ENCODE measurements around the gene MMP3.

Gene MMP3

DNA sequence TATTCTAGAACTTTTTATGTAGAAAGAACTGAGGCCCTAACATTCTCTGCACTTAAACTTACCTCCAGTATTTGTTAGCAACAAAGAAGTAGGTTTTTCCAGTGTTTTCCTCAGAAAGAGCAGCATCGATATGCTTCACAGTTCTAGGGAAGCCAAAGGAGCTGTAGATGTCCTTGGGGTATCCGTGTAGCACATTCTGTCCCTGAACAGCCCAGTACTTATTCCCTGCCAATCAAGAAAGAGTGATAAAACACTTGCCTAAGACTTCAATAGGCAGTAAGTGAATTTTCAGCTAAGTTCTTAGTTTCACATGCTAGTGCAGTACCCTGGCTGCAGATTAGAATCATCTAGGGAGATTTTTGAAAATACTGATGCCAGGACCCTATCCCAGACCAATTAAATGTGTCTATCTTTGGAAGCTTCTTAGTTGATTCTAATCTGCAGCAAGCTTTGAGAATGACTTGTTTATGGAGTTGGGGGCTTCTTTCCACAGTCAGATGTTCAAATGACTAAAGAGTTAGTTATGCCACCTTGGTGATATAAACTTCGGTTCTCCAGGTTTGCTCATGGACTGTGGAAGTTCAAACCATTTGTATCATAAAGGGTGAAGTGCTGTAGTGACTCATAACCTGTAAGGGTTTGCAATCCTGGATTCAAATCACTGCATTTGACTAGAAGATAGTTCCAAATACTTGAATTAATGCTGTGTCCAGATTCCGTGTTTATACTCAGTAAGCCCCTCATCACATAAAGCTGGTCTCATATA is 52.0 kb downstream of the MMP3 start:
- no peak overlapping the region for H3K27ac ChIP-seq
- TF ChIP-seq, protein P1, sequence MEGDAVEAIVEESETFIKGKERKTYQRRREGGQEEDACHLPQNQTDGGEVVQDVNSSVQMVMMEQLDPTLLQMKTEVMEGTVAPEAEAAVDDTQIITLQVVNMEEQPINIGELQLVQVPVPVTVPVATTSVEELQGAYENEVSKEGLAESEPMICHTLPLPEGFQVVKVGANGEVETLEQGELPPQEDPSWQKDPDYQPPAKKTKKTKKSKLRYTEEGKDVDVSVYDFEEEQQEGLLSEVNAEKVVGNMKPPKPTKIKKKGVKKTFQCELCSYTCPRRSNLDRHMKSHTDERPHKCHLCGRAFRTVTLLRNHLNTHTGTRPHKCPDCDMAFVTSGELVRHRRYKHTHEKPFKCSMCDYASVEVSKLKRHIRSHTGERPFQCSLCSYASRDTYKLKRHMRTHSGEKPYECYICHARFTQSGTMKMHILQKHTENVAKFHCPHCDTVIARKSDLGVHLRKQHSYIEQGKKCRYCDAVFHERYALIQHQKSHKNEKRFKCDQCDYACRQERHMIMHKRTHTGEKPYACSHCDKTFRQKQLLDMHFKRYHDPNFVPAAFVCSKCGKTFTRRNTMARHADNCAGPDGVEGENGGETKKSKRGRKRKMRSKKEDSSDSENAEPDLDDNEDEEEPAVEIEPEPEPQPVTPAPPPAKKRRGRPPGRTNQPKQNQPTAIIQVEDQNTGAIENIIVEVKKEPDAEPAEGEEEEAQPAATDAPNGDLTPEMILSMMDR (conservative IDR thresholded peaks at IDR 0.05), result no peak
- no peak for TF ChIP-seq ZFX (IDR thresholded peaks at IDR 0.05)

DNA sequence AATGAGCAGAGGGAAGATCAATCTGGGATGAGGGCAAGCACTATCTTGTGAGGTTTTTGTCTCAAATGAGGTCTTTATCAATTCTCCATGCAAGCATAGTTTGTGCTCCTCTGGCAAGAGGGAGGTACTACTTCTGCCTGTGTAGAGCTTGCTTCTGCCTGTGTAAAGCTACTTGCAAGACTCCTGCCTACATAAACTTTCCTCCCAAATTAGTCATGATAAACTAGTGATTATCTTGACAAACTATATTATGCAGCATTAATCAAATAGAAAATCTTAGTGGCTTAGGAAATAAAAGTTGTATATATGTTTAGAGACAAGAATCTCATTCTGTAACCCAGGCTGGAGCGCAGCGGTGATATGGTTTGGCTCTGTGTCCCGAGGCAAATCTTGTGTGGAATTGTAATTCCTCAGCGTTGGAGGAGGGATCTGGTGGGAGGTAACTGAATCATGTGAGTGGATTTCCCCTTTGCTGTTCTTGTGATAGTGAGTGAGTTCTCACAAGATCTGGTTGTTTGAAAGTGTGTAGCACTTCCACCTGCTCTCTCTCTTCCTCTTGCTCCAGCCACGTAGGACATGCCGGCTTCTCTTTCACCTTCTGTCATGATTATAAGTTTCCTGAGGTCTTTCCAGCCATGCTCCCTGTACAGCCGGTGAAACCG is 54.9 kb downstream of the MMP3 start:
- no peak overlapping the region for H3K27ac ChIP-seq
- TF ChIP-seq, protein P1 (conservative IDR thresholded peaks at IDR 0.05), result no peak

All from C4-2B (cell line).